Pancreas (tissue), 10 donors: ENCODE data around the gene C1QTNF3. TPM values are rescaled to one million over a fixed set of nuclear protein-coding genes. Genes with fewer than 3 reads are reported as not detected.

Experiments used
- ATAC-seq, 4 donors: fragments of 200-7000 bp; cut with Tn5 transposase; one replicate each; pipeline versions ENCODE4 v1.8.0 to v1.9.1; 2020; ENCODE audit warnings: mild to moderate bottlenecking in 4 of 4, moderate library complexity in 4 of 4
- DNase-seq, 6 donors: peaks; one replicate each; pipeline ENCODE4 v3.0.0-alpha.2; 2020
- FAIRE-seq: peaks from 2 replicates; lab custom pipeline; 2012; peaks lifted over from hg19 to GRCh38; lab: Jason Lieb, UNC
- H3K27ac ChIP-seq, 4 donors: fragments of 200-600 bp; sonication (generic); 1 replicate in 3 of 4; 2 replicates in 1 of 4; pipeline versions ENCODE4 v1.5.0 to v1.8.0; 2020
- H3K27me3 ChIP-seq, 4 donors: fragments of 200-600 bp; one replicate each; pipeline ENCODE4 v1.8.0; 2021
- H3K36me3 ChIP-seq, 3 donors: fragments of 200-600 bp; sonication (generic) in 1 of 3; one replicate each; pipeline versions ENCODE4 v1.5.0 to v1.8.0; 2020 to 2021
- H3K4me1 ChIP-seq, 3 donors: fragments of 200-600 bp; one replicate each; pipeline ENCODE4 v1.8.0; 2021
- H3K4me3 ChIP-seq, 4 donors: fragments of 200-600 bp; sonication (generic) in 2 of 4; one replicate each; pipeline versions ENCODE4 v1.5.0 to v1.8.0; 2020 to 2021
- H3K9me3 ChIP-seq, 4 donors: fragments of 200-600 bp; one replicate each; pipeline ENCODE4 v1.8.0; 2021
- WGBS, 2 donors: extraction: QIAGEN DNeasy Blood & Tissue Kit; methylation state at CpG; one replicate each; pipeline ENCODE4 v1.1.7; 2013; 5-methylcytosine and 5-hydroxymethylcytosine counted together
- intact Hi-C, 3 donors: fragments of 100-400 bp; cut with DNase I; formaldehyde crosslinking; loops; one replicate each; pipeline versions ENCODE4 v1.11.1 to v1.14.2; 2022
- polyA plus RNA-seq, 2 donors: library from polyadenylated mRNA; stranded (reverse); fragments of 200-250 nt; gene quantifications; one replicate each; pipeline ENCODE4 v1.2.3, GENCODE V29; 2013
- total RNA-seq, 6 donors: library from RNA; stranded (reverse); fragmentation: NEBNext Ultra II Directional in 4 of 6; extraction: Animal tissue kit (Norgen Biotek cat#: 25700) in 4 of 6; gene quantifications; one replicate each; pipeline versions ENCODE4 v1.2.1 to v1.2.4, GENCODE V29; 2021 to 2023
- TF ChIP-seq, protein P1 (sequence below), 4 donors: fragments of 200-600 bp; sonication (generic) in 3 of 4; IDR thresholded peaks; one replicate each; pipeline versions ENCODE4 v1.5.0 to v1.8.0; 2021; ENCODE audit warnings: antibody characterized with exemption in 4 of 4
- donor health status: healthy with polysubstance abuse.
- donor health status: DM: no; HTN: no; CAD: no; lungs with moderate emphysema.
- donor health status: DM: no; HTN: no; CAD: no.
- donor health status: control.
- donor health status: control.
- donor health status: Bipolar disorder and iron deficiency.
- donor health status: DM: yes; HTN: yes; CAD: no.
- donor health status: DM: no; HTN: no; CAD: no.
- donor health status: DM: no; HTN: no; CAD: no.
- donor health status: DM: yes; HTN: yes; CAD: no.

Gene C1QTNF3
- total and polyA plus RNA-seq, 8 donors: 2.0 to 11.7 (median 3.1) TPM

DNA sequence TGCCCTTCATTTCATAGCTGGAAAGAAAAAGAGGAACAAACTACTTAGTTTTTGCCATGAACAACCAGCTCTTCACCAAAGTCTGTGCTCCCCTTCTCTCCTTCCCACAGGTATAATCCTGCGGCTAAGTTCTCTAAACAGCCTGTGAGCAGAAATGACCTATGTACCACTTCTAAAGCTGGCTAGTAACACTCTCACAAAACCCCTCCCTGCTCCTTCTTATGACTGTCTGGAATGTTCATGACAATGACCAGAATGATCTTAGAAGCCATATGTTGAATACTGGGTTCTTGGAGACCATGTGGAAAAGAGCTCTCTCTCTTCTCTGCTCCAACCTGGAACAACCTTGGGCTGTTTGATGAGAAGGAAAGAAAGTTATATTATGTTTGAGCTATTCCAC is 22.3 kb downstream of the C1QTNF3 start:
- 98 to 100% methylated on average over 1 of the region's 1 CpG for WGBS, 2 donors
- H3K27ac ChIP-seq: no peak overlapping the region
- FAIRE-seq (no peak), ATAC-seq (no peak), DNase-seq (no peak)
- no peak overlapping the region for H3K4me3 ChIP-seq
- no peaks in the 10 kb centered on the region for H3K27me3 ChIP-seq
- TF ChIP-seq, protein P1, sequence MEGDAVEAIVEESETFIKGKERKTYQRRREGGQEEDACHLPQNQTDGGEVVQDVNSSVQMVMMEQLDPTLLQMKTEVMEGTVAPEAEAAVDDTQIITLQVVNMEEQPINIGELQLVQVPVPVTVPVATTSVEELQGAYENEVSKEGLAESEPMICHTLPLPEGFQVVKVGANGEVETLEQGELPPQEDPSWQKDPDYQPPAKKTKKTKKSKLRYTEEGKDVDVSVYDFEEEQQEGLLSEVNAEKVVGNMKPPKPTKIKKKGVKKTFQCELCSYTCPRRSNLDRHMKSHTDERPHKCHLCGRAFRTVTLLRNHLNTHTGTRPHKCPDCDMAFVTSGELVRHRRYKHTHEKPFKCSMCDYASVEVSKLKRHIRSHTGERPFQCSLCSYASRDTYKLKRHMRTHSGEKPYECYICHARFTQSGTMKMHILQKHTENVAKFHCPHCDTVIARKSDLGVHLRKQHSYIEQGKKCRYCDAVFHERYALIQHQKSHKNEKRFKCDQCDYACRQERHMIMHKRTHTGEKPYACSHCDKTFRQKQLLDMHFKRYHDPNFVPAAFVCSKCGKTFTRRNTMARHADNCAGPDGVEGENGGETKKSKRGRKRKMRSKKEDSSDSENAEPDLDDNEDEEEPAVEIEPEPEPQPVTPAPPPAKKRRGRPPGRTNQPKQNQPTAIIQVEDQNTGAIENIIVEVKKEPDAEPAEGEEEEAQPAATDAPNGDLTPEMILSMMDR (IDR thresholded peaks at IDR 0.05): no peak
- intact Hi-C loops: no loop called here
- no peaks in the 10 kb centered on the region for H3K9me3 ChIP-seq
- peaks cover 0 to 4% (median 0%) of the 10 kb centered on the region in 3 donors for H3K36me3 ChIP-seq
- peaks cover 3 to 7% (median 6%) of the 10 kb centered on the region in 3 donors for H3K4me1 ChIP-seq

DNA sequence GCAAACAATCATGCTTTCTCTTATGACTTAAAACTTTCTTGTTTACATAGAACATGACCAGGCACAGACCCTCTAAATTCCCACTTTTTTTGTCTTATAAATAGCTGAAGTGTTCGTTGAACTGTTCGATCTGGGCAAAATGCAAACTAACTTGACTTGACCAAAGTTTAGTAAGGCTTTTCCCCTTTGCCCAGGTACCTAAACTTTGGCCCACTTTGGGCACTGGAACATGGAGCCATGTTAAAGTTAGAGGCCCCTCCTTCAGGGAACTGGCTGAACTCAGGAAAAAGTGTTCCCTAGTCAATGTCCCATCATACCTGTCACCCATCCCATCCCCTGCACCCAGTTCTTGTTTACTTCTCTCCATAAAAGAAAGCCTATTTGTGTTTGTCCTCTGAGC is 25.8 kb downstream of the C1QTNF3 start:
- WGBS, 2 donors: 94 to 96% methylated on average over 2 of the region's 2 CpGs
- TF ChIP-seq, protein P1 (IDR thresholded peaks at IDR 0.05): no peak
- FAIRE-seq (no peak), DNase-seq (no peak), ATAC-seq (no peak)
- no peak overlapping the region for H3K27ac ChIP-seq
- H3K9me3 ChIP-seq: no peaks in the 10 kb centered on the region
- intact Hi-C loops: no loop called here
- H3K27me3 ChIP-seq: no peaks in the 10 kb centered on the region
- H3K4me1 ChIP-seq: peaks cover 0 to 14% (median 4%) of the 10 kb centered on the region in 3 donors
- H3K36me3 ChIP-seq: peaks cover 0 to 4% (median 0%) of the 10 kb centered on the region in 3 donors
- H3K4me3 ChIP-seq: no peak overlapping the region

DNA sequence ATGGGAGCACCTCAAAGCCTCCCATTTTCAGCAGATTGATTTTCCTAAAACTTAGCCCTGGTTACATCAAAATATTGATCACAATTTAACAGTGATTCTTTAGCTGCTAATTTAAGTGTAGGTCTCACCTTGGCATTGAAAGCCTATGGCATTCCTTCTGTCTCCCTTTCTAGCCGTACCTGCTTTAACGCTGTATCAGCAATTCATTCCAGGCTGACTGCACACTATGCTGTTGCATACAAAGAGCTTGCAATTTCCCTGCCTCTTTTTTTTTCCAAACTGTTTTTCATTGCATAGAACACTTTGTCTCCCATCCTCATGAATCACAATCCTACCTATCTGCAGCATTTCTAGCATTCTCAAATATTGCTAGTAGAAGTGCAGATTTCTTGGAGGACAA is 26.3 kb downstream of the C1QTNF3 start:
- ATAC-seq (no peak), FAIRE-seq (no peak), DNase-seq (no peak)
- TF ChIP-seq, protein P1 (IDR thresholded peaks at IDR 0.05): no peak
- intact Hi-C loops: no loop called here
- Histone ChIP-seq H3K27ac (no peak overlapping the region), H3K4me3 (no peak overlapping the region), H3K36me3 (peaks cover 0 to 4% (median 0%) of the 10 kb centered on the region in 3 donors), H3K4me1 (peaks cover 0 to 10% (median 0%) of the 10 kb centered on the region in 3 donors), H3K27me3 (no peaks in the 10 kb centered on the region), H3K9me3 (no peaks in the 10 kb centered on the region)
- 88 to 95% methylated on average over 2 of the region's 2 CpGs for WGBS, 2 donors

DNA sequence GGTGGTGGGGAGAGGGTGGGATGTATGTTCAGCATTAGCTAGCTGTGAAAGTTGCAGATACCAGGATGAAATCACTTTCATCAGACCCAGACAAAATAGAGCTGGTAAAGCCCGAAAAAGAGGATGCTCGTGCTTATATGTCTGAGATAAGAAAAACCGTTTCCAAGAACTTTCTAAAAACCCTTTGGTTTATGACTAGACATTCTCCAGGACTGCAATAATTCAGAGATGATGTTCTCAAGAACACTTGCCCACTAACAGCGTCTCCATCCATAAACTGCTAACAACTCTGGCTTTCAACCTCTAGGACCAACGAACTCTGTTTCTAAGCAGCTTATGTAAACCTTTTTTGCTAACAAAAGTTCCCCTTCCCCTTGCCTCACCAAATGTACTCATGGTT is 26.8 kb downstream of the C1QTNF3 start:
- Histone ChIP-seq H3K9me3 (no peaks in the 10 kb centered on the region), H3K4me3 (no peak overlapping the region), H3K27ac (no peak overlapping the region), H3K4me1 (peaks cover 0 to 8% (median 0%) of the 10 kb centered on the region in 3 donors), H3K27me3 (no peaks in the 10 kb centered on the region), H3K36me3 (peaks cover 0 to 4% (median 0%) of the 10 kb centered on the region in 3 donors)
- TF ChIP-seq, protein P1 (IDR thresholded peaks at IDR 0.05): no peak
- WGBS, 2 donors: 75 to 80% methylated on average over 5 of the region's 5 CpGs
- no peak for ATAC-seq
- FAIRE-seq: no peak
- intact Hi-C loops: no loop called here
- DNase-seq: no peak

DNA sequence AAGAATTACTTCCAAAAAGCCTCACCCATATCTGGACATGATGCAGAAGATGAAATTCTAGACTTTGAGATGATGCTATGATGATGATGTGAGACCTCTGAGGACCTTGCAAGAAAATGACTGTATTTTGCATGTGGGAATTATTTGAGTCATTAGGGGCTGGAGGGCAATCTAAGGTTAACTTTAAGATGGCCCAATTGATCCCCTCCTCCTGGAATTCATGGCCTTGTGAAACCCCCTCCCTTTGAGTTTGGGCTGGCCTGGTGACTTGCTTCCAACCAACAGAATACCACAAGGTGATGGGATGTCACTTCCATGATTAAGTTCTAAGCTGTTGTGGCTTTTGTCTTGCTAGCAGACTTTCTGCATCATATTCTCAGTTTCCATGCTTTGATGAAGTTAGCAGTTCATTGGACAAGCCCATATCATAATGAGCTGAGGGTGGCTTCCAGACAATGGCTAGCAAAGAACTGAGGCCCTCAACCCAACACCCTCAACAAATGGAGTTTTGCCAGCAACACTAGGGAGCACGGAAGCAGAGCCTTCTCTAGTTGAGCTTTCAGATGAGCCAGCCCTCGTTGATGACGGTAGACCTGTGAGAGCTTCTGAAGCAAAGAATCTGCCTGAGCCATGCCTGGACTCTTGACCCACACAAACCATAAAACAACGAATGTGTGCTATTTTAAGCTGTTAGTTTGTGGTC is 27.7 kb downstream of the C1QTNF3 start:
- Histone ChIP-seq H3K4me1 (peaks cover 0 to 8% (median 0%) of the 10 kb centered on the region in 3 donors), H3K4me3 (no peak overlapping the region), H3K36me3 (peaks cover 0 to under 1% (median 0%) of the 10 kb centered on the region in 3 donors), H3K27ac (no peak overlapping the region), H3K27me3 (no peaks in the 10 kb centered on the region), H3K9me3 (no peaks in the 10 kb centered on the region)
- FAIRE-seq (no peak), DNase-seq (no peak), ATAC-seq (no peak)
- TF ChIP-seq, protein P1 (IDR thresholded peaks at IDR 0.05): no peak
- WGBS, 2 donors: 91 to 94% methylated on average over 4 of the region's 4 CpGs
- intact Hi-C loops: no loop called here
